ENCODE results near the gene MRPL14.

The MRPL14 gene

GRCh38 chr6:44113414-44113813, 13.8 kb downstream of the MRPL14 start:
- H3K27me3 ChIP-seq (ENCODE audit: insufficient read depth, low read depth) = no peaks in the 10 kb centered on the region
- H4K20me1 ChIP-seq (ENCODE audit: insufficient read depth) = peaks cover 22% of the 10 kb centered on the region; the same call in 1 of the 2 replicates
- TF ChIP-seq CTCF (conservative IDR thresholded peaks at IDR 0.05; ENCODE audit: low read depth, low read length) = peak; percentile 20; the same call in 1 of the 2 replicates
- H3K4me2 ChIP-seq = no peak overlapping the region
- H3K4me3 ChIP-seq (IDR thresholded peaks at IDR 0.05; ENCODE audit: insufficient read depth, low read depth, low read length) = no peak overlapping the region
- H3K9ac ChIP-seq = no peak overlapping the region
- peaks cover 39% of the 10 kb centered on the region for H3K4me1 ChIP-seq (ENCODE audit: low read depth, poor library complexity, severe bottlenecking)
- no peak overlapping the region for H2AFZ ChIP-seq (ENCODE audit: low read depth)
- no peak overlapping the region for H3K27ac ChIP-seq
- peaks cover 36% of the 10 kb centered on the region for H3K79me2 ChIP-seq (ENCODE audit: insufficient read depth, low read depth)
- H3K36me3 ChIP-seq (ENCODE audit: insufficient read depth) = no peaks in the 10 kb centered on the region; the same call in 1 of the 2 replicates

DNA sequence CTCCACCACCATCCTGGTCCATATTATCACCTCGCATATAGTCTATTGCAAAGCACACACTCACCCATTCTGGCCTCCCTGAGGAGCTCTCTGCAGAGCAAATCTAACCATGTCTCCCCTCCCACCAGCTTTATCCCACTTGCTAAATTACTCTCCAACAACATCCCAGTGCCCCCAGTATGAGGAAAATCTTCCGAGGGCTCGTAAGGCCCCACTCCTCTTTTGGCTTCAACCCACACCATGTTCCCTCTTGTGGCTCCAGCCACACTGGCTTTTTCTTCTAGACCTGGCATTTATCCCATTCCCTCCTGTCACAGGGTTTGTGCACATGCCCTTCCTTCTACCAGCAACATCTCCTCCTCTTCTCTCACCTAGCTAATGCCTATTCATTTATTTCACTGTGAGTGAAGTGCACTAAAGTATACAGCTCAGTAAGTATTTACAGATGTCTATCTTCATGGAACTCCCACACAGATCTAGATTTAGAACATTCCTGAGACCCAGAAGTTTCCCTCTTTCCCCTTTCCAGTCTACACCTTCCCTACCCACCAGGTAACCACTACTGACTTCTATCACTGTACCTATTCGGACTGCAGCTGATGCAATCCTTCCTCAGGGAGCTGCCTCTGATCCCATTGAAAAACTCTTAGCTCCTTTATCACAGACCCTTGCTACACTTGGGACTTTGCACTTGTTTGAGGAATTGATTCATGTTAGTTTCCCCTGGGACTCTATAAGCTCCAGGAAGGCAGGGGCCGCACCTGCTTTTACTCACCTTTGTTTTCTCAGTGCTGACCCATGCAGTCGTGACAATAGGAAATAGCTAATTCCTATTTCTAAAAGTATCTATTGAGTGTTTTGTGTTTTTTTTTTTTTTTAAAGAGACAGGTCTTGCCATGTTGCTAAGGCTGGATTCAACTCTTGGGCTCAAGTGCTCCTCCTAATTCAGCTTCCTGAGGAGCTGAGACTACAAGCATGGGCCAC, 15.5 kb downstream of the MRPL14 start:
- H3K27ac ChIP-seq = no peak overlapping the region
- H3K27me3 ChIP-seq (ENCODE audit: insufficient read depth, low read depth) = no peaks in the 10 kb centered on the region
- H3K4me2 ChIP-seq = no peak overlapping the region
- no peak overlapping the region for H3K4me3 ChIP-seq (IDR thresholded peaks at IDR 0.05; ENCODE audit: insufficient read depth, low read depth, low read length)
- peaks cover 22% of the 10 kb centered on the region for H3K4me1 ChIP-seq (ENCODE audit: low read depth, poor library complexity, severe bottlenecking)
- H3K79me2 ChIP-seq (ENCODE audit: insufficient read depth, low read depth) = peaks cover 19% of the 10 kb centered on the region
- TF ChIP-seq CTCF (conservative IDR thresholded peaks at IDR 0.05; ENCODE audit: low read depth, low read length) = no peak
- peaks cover 10% of the 10 kb centered on the region; the same call in 1 of the 2 replicates for H4K20me1 ChIP-seq (ENCODE audit: insufficient read depth)
- H3K9ac ChIP-seq = no peak overlapping the region
- H2AFZ ChIP-seq (ENCODE audit: low read depth) = no peak overlapping the region
- no peaks in the 10 kb centered on the region; the same call in 1 of the 2 replicates for H3K36me3 ChIP-seq (ENCODE audit: insufficient read depth)

GRCh38 chr6:44110966-44111365, 16.3 kb downstream of the MRPL14 start:
- Histone ChIP-seq H4K20me1 (ENCODE audit: insufficient read depth) (peaks cover 10% of the 10 kb centered on the region; the same call in 1 of the 2 replicates), H3K27me3 (ENCODE audit: insufficient read depth, low read depth) (no peaks in the 10 kb centered on the region), H3K27ac (no peak overlapping the region), H3K4me1 (ENCODE audit: low read depth, poor library complexity, severe bottlenecking) (peaks cover 14% of the 10 kb centered on the region), H2AFZ (ENCODE audit: low read depth) (no peak overlapping the region), H3K79me2 (ENCODE audit: insufficient read depth, low read depth) (peaks cover 14% of the 10 kb centered on the region; the same call in 1 of the 2 replicates), H3K36me3 (ENCODE audit: insufficient read depth) (no peaks in the 10 kb centered on the region; the same call in 1 of the 2 replicates), H3K4me2 (no peak overlapping the region), H3K9ac (no peak overlapping the region), H3K4me3 (IDR thresholded peaks at IDR 0.05; ENCODE audit: insufficient read depth, low read depth, low read length) (no peak overlapping the region)
- no peak for TF ChIP-seq CTCF (conservative IDR thresholded peaks at IDR 0.05; ENCODE audit: low read depth, low read length)

- H3K27me3 ChIP-seq (ENCODE audit: insufficient read depth, low read depth) = no peaks in the 10 kb centered on the region
- H3K4me3 ChIP-seq (IDR thresholded peaks at IDR 0.05; ENCODE audit: insufficient read depth, low read depth, low read length) = no peak overlapping the region
- peaks cover 8% of the 10 kb centered on the region; the same call in 1 of the 2 replicates for H3K79me2 ChIP-seq (ENCODE audit: insufficient read depth, low read depth)
- H3K4me2 ChIP-seq = no peak overlapping the region
- no peak overlapping the region for H3K27ac ChIP-seq
- no peak overlapping the region for H2AFZ ChIP-seq (ENCODE audit: low read depth)
- H3K4me1 ChIP-seq (ENCODE audit: low read depth, poor library complexity, severe bottlenecking) = peaks cover 6% of the 10 kb centered on the region
- no peak overlapping the region for H3K9ac ChIP-seq
- H3K36me3 ChIP-seq (ENCODE audit: insufficient read depth) = no peaks in the 10 kb centered on the region; the same call in 1 of the 2 replicates
- 0 out of 2 replicates have a peak, but pooled peaks cover 5% of the 10 kb centered on the region for H4K20me1 ChIP-seq (ENCODE audit: insufficient read depth)
- TF ChIP-seq CTCF (conservative IDR thresholded peaks at IDR 0.05; ENCODE audit: low read depth, low read length) = no peak
Observed at GRCh38 chr6:44110005-44110676, 17.1 kb downstream of the MRPL14 start.

Measured in KMS-11 (cell line).